GM06990 (cell line): ENCODE measurements around the gene GRK1.
"Not testable (repeated sequence)": the region's sequence is repeated elsewhere in the genome, so short reads cannot be mapped to it uniquely, and the experiment has no call there.

ENCODE experiments used
- DNase-seq: peaks from one replicate; pipeline ENCODE4 v3.0.0-alpha.2; 2011; ENCODE audit not compliant: insufficient read length; ENCODE audit errors: extremely low read depth
- H3K27me3 ChIP-seq: replicated peaks from 2 replicates; pipeline ENCODE4 v1.6.0; 2011; ENCODE audit warnings: low read length; ENCODE audit not compliant: control insufficient read depth, insufficient read depth
- H3K36me3 ChIP-seq: 2 replicates; pipeline ENCODE4 v1.5.1; 2011; ENCODE audit warnings: low read length; ENCODE audit not compliant: control insufficient read depth, insufficient read depth
- H3K4me3 ChIP-seq: replicated peaks from 2 replicates; pipeline ENCODE4 v1.5.1; 2011; ENCODE audit warnings: low read depth, mild to moderate bottlenecking, control low read depth, low read length
- CTCF ChIP-seq: IDR thresholded peaks from 2 replicates; pipeline ENCODE4 v1.5.1; 2011; ENCODE audit warnings: low read length, control low read depth, mild to moderate bottlenecking, inconsistent platforms; ENCODE audit not compliant: insufficient read depth, poor library complexity, severe bottlenecking

GRK1 gene

GRCh38 chr13:113724780-113725315 is 57.8 kb downstream of the GRK1 start:
- peak; percentile 87 for TF ChIP-seq CTCF
- peak; percentile 77 for DNase-seq
- Histone ChIP-seq H3K4me3 (peak overlapping the region; percentile 37), H3K27me3 (no peaks in the 10 kb centered on the region), H3K36me3 (no peaks in the 10 kb centered on the region)

- DNase-seq, H3K27me3 ChIP-seq, H3K36me3 ChIP-seq, H3K4me3 ChIP-seq: not testable (repeated sequence)
Measured at GRCh38 chr13:113725329-113726105, 58.5 kb downstream of the GRK1 start.

- not testable (repeated sequence) for H3K27me3 ChIP-seq, H3K36me3 ChIP-seq, H3K4me3 ChIP-seq, DNase-seq
Measured at GRCh38 chr13:113726106-113726821, 59.2 kb downstream of the GRK1 start.

- Histone ChIP-seq H3K36me3 (no peaks in the 10 kb centered on the region), H3K27me3 (no peaks in the 10 kb centered on the region), H3K4me3 (no peak overlapping the region)
- TF ChIP-seq CTCF: no peak
- DNase-seq: no peak
Measured at GRCh38 chr13:113726961-113727411, 60.0 kb downstream of the GRK1 start.

GRCh38 chr13:113728571-113729054 is 61.6 kb downstream of the GRK1 start:
- H3K4me3 ChIP-seq: no peak overlapping the region
- DNase-seq: no peak
- no peak for TF ChIP-seq CTCF
- no peaks in the 10 kb centered on the region for H3K27me3 ChIP-seq
- H3K36me3 ChIP-seq: no peaks in the 10 kb centered on the region

- Histone ChIP-seq H3K4me3 (no peak overlapping the region), H3K27me3 (no peaks in the 10 kb centered on the region), H3K36me3 (no peaks in the 10 kb centered on the region)
- DNase-seq: no peak
- TF ChIP-seq CTCF: no peak
Measured at GRCh38 chr13:113729187-113730019, 62.4 kb downstream of the GRK1 start.
